CD8-positive, alpha-beta memory T cell (primary cell): ENCODE results near the gene CSF1. TPM values are rescaled to one million over a fixed set of nuclear protein-coding genes. Genes with fewer than 3 reads are reported as not detected.
"Not testable (repeated sequence)": the region's sequence is repeated elsewhere in the genome, so short reads cannot be mapped to it uniquely, and the experiment has no call there.

Experiments used
- CTCF ChIA-PET: fragments of 350-600 bp; sonication (Branson Sonifier 250); formaldehyde crosslinking; loops from one replicate; lab custom pipeline; 2021; ENCODE audit warnings: antibody characterized with exemption; lab: Charles Lee
- POLR2A ChIA-PET: fragments of 350-600 bp; sonication (Branson Sonifier 250); formaldehyde crosslinking; loops from one replicate; lab custom pipeline; 2021; ENCODE audit warnings: antibody characterized with exemption; lab: Charles Lee
- DNase-seq, 5 donors: peaks; one replicate each; pipeline versions ENCODE4 v3.0.0 to v3.0.0-alpha.2; 2020 to 2022; ENCODE audit warnings: mixed read lengths in 1 of 5
- H3K27ac ChIP-seq: one replicate; pipeline ENCODE4 v1.7.0; 2013; ENCODE audit warnings: low read depth, mild to moderate bottlenecking, low read length, moderate library complexity
- H3K27me3 ChIP-seq: 2 replicates; pipeline ENCODE4 v1.7.0; 2013; ENCODE audit warnings: low read length, mild to moderate bottlenecking; ENCODE audit not compliant: insufficient read depth, poor library complexity, severe bottlenecking
- H3K36me3 ChIP-seq: 2 replicates; pipeline ENCODE4 v1.7.0; 2013; ENCODE audit warnings: mild to moderate bottlenecking, low read length, moderate library complexity; ENCODE audit not compliant: insufficient read depth
- H3K4me1 ChIP-seq: 2 replicates; pipeline ENCODE4 v1.7.0; 2013; ENCODE audit warnings: mild to moderate bottlenecking, low read length, moderate library complexity; ENCODE audit not compliant: insufficient read depth
- H3K4me3 ChIP-seq: 2 replicates; pipeline ENCODE4 v1.7.0; 2013; ENCODE audit warnings: mild to moderate bottlenecking, low read length
- H3K9me3 ChIP-seq: 2 replicates; pipeline ENCODE4 v1.7.0; 2013; ENCODE audit warnings: mild to moderate bottlenecking, low read length
- H3K27ac Mint-ChIP-seq, 8 donors: one replicate each; pipeline ENCODE4 v1.8.0; 2020 to 2021; ENCODE audit warnings: mixed read lengths in 8 of 8, mild to moderate bottlenecking in 6 of 8, inconsistent platforms in 3 of 8, moderate library complexity in 3 of 8
- H3K27me3 Mint-ChIP-seq, 2 donors: one replicate each; pipeline ENCODE4 v1.8.0; 2020 to 2021; ENCODE audit warnings: mixed read lengths in 2 of 2, mild to moderate bottlenecking in 1 of 2, moderate library complexity in 1 of 2
- H3K36me3 Mint-ChIP-seq, 3 donors: one replicate each; pipeline ENCODE4 v1.8.0; 2020 to 2021; ENCODE audit warnings: mixed read lengths in 3 of 3, inconsistent platforms in 1 of 3, mild to moderate bottlenecking in 1 of 3
- H3K4me1 Mint-ChIP-seq, 3 donors: one replicate each; pipeline ENCODE4 v1.8.0; 2020 to 2021; ENCODE audit warnings: mixed read lengths in 3 of 3, inconsistent platforms in 1 of 3, mild to moderate bottlenecking in 1 of 3
- H3K4me3 Mint-ChIP-seq, 7 donors: one replicate each; pipeline ENCODE4 v1.8.0; 2020 to 2021; ENCODE audit warnings: mixed read lengths in 7 of 7, mild to moderate bottlenecking in 6 of 7, moderate library complexity in 4 of 7, inconsistent platforms in 2 of 7
- H3K9me3 Mint-ChIP-seq, 5 donors: one replicate each; pipeline ENCODE4 v1.8.0; 2020 to 2022; ENCODE audit warnings: mixed read lengths in 5 of 5, mild to moderate bottlenecking in 3 of 5, moderate library complexity in 2 of 5, inconsistent platforms in 1 of 5
- polyA plus RNA-seq: library from polyadenylated mRNA; unstranded; fragments of 300-500 nt; fragmentation: Illumina TruSeq; gene quantifications from one replicate; pipeline ENCODE4 v1.2.3, GENCODE V29; 2021
- total RNA-seq, 2 experiments: library from RNA; stranded (reverse); gene quantifications; one replicate each; pipeline ENCODE4 v1.2.3, GENCODE V29; 2021

The CSF1 gene
- total and polyA plus RNA-seq, 3 experiments from 2014 or later, result 5.6 to 87.8 (median 82.8) TPM

DNA sequence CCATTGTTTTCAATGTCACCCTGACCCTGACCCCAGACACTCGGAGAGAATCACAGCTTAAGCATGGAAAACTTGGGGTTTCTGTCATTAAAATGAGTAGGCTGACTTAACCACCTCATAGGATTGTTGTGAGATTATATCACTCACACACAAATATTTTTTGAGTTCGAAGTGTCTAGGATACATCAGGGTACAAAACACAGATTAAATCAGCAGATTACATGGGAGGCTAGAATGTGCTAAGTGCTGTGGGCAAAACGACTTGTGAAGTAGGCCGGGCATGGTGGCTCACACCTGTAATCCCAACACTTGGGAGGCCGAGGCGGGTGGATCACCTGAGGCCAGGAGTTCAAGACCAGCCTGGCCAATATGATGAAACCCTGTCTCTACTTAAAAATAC lies 31.3 kb upstream of the CSF1 start:
- H3K4me3 ChIP-seq, H3K4me3 Mint-ChIP-seq, H3K27me3 ChIP-seq, H3K9me3 ChIP-seq, DNase-seq, H3K27ac Mint-ChIP-seq, H3K36me3 ChIP-seq, H3K4me1 Mint-ChIP-seq, H3K4me1 ChIP-seq, H3K27me3 Mint-ChIP-seq, H3K36me3 Mint-ChIP-seq, H3K27ac ChIP-seq, H3K9me3 Mint-ChIP-seq, POLR2A ChIA-PET: not testable (repeated sequence)
- CTCF ChIA-PET, result interaction anchor here (0.5 to 1.0 kb wide), 2 partner anchors 100 to 741 kb away, joined by 3 read pairs; no protein-coding TSS in a partner anchor

DNA sequence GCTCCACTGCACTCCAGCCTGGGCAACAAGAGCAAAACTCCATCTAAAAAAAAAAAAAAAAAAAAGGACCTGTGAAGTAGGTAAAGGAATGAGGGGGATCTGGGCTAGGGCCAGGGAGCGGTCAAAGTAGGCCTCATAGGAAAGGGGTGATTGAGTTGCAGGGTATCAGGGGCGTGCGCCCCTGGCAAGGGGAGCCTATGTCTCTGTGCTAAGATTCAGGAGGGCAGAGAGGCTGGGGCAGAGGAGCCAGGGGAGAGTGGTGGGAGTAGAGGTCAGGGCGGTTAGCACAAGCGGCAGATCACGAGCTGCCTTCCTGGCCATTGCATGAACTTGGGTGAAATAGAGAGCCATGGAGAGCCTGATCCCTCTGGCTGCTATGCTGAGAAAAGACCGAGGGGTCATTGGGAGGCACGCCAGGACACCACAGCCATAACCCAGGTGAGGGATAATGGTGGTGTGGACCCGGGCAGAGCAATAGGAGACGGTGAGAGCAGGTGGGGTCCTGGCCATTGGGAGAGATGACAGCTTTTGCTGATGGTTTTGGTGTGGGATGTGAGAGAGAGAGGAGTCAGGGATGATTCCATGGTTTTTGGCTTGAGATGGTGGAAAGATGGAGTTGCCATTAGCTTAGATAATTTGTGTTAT lies 30.6 kb upstream of the CSF1 start:
- Mint-ChIP-seq H3K27ac (peak overlapping the region in 1 of 8 donors; percentile 21), H3K27me3 (peaks cover 0 to 3% of the 10 kb centered on the region in 2 donors), H3K4me1 (no peaks in the 10 kb centered on the region), H3K9me3 (no peaks in the 10 kb centered on the region), H3K4me3 (no peak overlapping the region), H3K36me3 (no peaks in the 10 kb centered on the region)
- Histone ChIP-seq H3K27me3 (no peaks in the 10 kb centered on the region), H3K4me3 (no peak overlapping the region), H3K9me3 (no peaks in the 10 kb centered on the region), H3K4me1 (no peaks in the 10 kb centered on the region), H3K27ac (no peak overlapping the region), H3K36me3 (no peaks in the 10 kb centered on the region)
- no peak for DNase-seq
- ChIA-PET POLR2A (no interaction called here), CTCF (interaction anchor here (0.5 to 1.0 kb wide), 2 partner anchors 101 to 742 kb away, joined by 3 read pairs; no protein-coding TSS in a partner anchor)

- no peaks in the 10 kb centered on the region for H3K9me3 Mint-ChIP-seq
- H3K4me3 Mint-ChIP-seq, result no peak overlapping the region
- H3K36me3 Mint-ChIP-seq, result no peaks in the 10 kb centered on the region
- H3K9me3 ChIP-seq, result no peaks in the 10 kb centered on the region
- no peaks in the 10 kb centered on the region for H3K4me1 Mint-ChIP-seq
- H3K27ac ChIP-seq, result no peak overlapping the region
- no peaks in the 10 kb centered on the region for H3K36me3 ChIP-seq
- no peak for DNase-seq
- no peaks in the 10 kb centered on the region for H3K27me3 ChIP-seq
- no peak overlapping the region for H3K27ac Mint-ChIP-seq
- H3K4me3 ChIP-seq, result no peak overlapping the region
- H3K27me3 Mint-ChIP-seq, result peaks cover 0 to 3% of the 10 kb centered on the region in 2 donors
- H3K4me1 ChIP-seq, result no peaks in the 10 kb centered on the region
- ChIA-PET POLR2A (no interaction called here), CTCF (no interaction called here)
Measured at GRCh38 chr1:109880971-109881894, 29.4 kb upstream of the CSF1 start.

GRCh38 chr1:109881906-109882287 lies 28.8 kb upstream of the CSF1 start:
- H3K27ac ChIP-seq, result no peak overlapping the region
- H3K4me1 ChIP-seq, result no peaks in the 10 kb centered on the region
- no peaks in the 10 kb centered on the region for H3K27me3 Mint-ChIP-seq
- ChIA-PET CTCF (interaction anchor here (0.7 kb wide), 1 partner anchor 10 kb away, joined by 3 read pairs; no protein-coding TSS in a partner anchor), POLR2A (no interaction called here)
- no peaks in the 10 kb centered on the region for H3K9me3 ChIP-seq
- DNase-seq, result no peak
- no peaks in the 10 kb centered on the region for H3K36me3 ChIP-seq
- no peaks in the 10 kb centered on the region for H3K9me3 Mint-ChIP-seq
- H3K4me3 ChIP-seq, result no peak overlapping the region
- H3K4me3 Mint-ChIP-seq, result no peak overlapping the region
- H3K27ac Mint-ChIP-seq, result no peak overlapping the region
- no peaks in the 10 kb centered on the region for H3K4me1 Mint-ChIP-seq
- no peaks in the 10 kb centered on the region for H3K27me3 ChIP-seq
- no peaks in the 10 kb centered on the region for H3K36me3 Mint-ChIP-seq

DNA sequence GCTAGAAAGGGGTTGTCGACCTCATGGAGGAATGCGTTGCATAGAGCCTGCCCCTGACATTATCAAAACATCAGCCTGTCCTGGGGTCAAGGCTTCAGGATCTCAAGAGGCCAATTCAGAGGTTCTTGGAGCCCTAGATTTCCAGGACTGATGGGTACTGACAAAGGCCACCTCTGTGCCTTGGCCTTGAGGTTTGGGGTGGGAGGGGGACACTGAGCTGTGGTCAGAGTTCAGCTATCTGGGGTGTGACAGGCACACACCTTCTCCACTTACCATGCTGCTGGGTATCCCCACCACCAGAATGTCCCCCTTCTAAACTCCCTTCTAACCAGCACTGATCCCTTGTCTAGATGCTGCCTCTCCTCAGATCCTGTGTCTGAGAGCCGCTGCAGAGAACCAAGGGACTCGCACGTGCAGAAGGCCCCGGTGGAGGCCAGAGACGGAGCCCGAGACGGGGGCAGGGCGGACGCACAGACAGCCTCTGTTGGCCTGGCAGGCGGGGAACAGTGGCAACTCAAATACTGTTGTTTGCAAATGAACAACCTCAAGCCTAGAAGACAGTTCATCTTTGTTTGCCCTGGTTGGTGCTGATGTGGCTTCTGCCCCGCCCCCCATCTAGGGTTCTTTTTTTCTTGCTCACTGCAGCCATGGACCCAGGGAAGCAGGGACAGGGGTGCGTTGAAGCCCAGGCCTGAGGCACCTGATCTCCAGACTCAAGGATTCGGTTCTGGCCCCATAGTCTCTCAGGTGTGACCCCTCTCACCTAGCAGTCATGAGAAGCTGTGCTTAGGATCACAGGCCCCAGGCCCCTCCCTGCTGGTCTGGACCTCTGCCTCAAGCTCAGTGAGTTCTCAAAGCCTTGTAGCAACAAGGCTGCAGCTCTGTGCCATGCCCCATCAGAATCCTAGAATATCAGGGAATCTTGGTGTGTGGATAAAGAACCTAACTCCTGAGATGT lies 28.1 kb upstream of the CSF1 start:
- H3K27me3 Mint-ChIP-seq, result no peaks in the 10 kb centered on the region
- Histone ChIP-seq H3K4me3 (no peak overlapping the region), H3K36me3 (no peaks in the 10 kb centered on the region), H3K27ac (no peak overlapping the region), H3K4me1 (no peaks in the 10 kb centered on the region), H3K27me3 (no peaks in the 10 kb centered on the region), H3K9me3 (no peaks in the 10 kb centered on the region)
- no peaks in the 10 kb centered on the region for H3K4me1 Mint-ChIP-seq
- H3K9me3 Mint-ChIP-seq, result no peaks in the 10 kb centered on the region
- H3K27ac Mint-ChIP-seq, result no peak overlapping the region
- POLR2A ChIA-PET, result no interaction called here
- H3K4me3 Mint-ChIP-seq, result no peak overlapping the region
- H3K36me3 Mint-ChIP-seq, result no peaks in the 10 kb centered on the region
- CTCF ChIA-PET, result interaction anchor here (0.7 kb wide), 1 partner anchor 9 kb away, joined by 3 read pairs; no protein-coding TSS in a partner anchor
- no peak for DNase-seq

DNA sequence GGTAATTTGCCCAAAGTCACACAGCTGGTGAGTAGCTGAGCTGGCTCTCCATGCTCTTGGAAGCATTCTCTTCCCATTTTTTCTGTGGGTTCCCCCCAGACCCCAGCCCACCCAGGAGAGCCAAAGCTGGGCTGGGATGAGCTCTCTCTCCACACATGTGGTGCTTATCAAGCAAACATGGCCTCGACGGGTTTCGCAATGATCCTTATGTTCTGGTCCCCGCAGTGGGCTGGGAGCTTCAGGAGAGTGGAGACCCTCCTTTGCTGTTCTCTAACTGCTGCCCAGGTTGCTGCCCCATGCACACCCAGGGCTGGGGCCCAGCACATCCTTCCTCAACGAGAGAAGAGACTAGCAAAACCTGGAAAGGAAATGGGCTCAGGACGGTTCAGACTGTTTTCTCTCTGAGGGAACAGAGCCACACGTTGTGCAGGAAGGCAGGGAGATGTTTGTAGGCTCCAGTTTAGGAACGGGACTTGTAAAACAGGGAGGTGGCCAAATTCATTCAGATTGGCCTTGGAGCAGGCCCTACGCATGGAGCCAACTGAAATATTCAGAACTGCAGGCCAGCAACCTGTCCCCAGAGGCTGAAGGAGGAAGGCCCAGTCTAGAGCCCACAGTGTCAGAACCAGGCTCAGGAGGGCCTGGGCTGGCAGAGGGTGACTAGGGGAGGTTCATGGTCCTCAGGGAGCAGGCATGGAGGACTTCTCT lies 27.2 kb upstream of the CSF1 start:
- Histone ChIP-seq H3K36me3 (no peaks in the 10 kb centered on the region), H3K27me3 (no peaks in the 10 kb centered on the region), H3K27ac (no peak overlapping the region), H3K4me1 (no peaks in the 10 kb centered on the region), H3K9me3 (no peaks in the 10 kb centered on the region), H3K4me3 (no peak overlapping the region)
- CTCF ChIA-PET, result no interaction called here
- Mint-ChIP-seq H3K27me3 (no peaks in the 10 kb centered on the region), H3K4me1 (no peaks in the 10 kb centered on the region), H3K27ac (peak overlapping the region in 1 of 8 donors; percentile 12), H3K9me3 (no peaks in the 10 kb centered on the region), H3K4me3 (no peak overlapping the region), H3K36me3 (no peaks in the 10 kb centered on the region)
- POLR2A ChIA-PET, result no interaction called here
- DNase-seq, result no peak

DNA sequence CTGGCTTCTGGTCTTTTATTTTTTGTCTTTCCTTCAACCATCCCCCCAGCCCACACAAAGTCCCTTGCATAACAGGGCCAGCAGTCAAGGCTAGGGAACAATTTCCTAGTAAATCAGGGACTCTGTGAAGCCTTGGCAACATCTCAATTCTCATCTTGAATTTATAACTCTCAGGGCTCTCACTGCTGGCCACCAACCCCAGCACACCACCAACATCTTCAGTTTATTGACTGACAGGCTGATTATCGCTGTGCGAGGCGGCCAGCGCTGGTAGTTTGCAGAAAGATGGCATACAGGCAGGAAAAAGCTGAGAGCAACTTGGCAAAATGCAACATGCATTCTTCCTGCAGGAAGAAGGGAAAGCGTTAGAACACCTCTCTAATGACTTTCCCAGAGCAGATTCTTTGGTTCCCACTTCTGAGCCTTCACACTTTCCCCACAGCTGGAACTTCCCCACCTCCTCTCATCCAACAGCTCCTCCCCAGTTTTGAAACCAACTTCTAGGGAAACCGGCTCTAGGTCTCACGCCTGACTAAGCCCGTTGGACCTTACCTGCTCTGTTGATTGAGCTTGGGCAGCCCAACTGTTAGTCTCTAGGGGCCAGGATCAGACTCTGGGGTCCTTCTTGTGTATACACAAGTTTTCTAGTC lies 26.3 kb upstream of the CSF1 start:
- POLR2A ChIA-PET, result no interaction called here
- Mint-ChIP-seq H3K4me1 (no peaks in the 10 kb centered on the region), H3K27me3 (no peaks in the 10 kb centered on the region), H3K36me3 (no peaks in the 10 kb centered on the region), H3K27ac (peak overlapping the region in 1 of 8 donors; percentile 3), H3K9me3 (no peaks in the 10 kb centered on the region), H3K4me3 (no peak overlapping the region)
- Histone ChIP-seq H3K36me3 (no peaks in the 10 kb centered on the region), H3K9me3 (no peaks in the 10 kb centered on the region), H3K27ac (no peak overlapping the region), H3K4me1 (no peaks in the 10 kb centered on the region), H3K27me3 (no peaks in the 10 kb centered on the region), H3K4me3 (no peak overlapping the region)
- no peak for DNase-seq
- CTCF ChIA-PET, result no interaction called here
